ENCODE measurements around the gene TDP1.

The TDP1 gene

DNA sequence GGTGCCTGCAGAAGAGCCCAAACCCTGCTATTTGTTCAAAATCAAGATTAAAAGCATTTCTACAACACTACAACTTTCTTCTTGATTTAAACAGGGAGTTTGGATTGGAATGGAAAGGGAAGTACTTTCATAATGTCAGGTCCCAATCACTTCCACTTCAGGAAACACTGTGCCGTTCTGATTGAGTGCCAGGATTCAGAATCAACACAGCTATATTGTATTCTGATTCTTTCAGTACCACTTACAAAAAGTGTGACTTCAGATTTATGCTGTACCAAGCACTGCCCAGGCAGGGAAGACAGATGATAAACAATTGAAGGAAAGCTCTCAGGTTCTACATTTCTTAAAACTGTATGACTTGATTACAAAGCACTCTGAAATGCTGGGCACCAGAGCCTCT, 3.2 kb downstream of the TDP1 start:
- Histone ChIP-seq H3K27ac (ENCODE audit: low read depth, low read length) (no peak overlapping the region), H3K36me3 (ENCODE audit: control insufficient read depth in 1 of 2, insufficient read depth in 2 of 2, low read length in 2 of 2) (peaks cover 0 to 17% of the 10 kb centered on the region in 2 donors), H3K4me3 (ENCODE audit: low read depth in 1 of 2, low read length in 2 of 2) (no peak overlapping the region), H3K9ac (ENCODE audit: low read depth in 1 of 2, low read length in 2 of 2) (no peak overlapping the region), H3K27me3 (ENCODE audit: control insufficient read depth in 1 of 2, insufficient read depth in 2 of 2, low read length in 2 of 2) (no peaks in the 10 kb centered on the region), H3K4me1 (ENCODE audit: control insufficient read depth in 1 of 2, insufficient read depth in 2 of 2, low read length in 2 of 2) (peaks cover 13 to 24% of the 10 kb centered on the region in 2 donors), H3K9me3 (ENCODE audit: control insufficient read depth in 1 of 2, low read length in 2 of 2) (no peaks in the 10 kb centered on the region)

DNA sequence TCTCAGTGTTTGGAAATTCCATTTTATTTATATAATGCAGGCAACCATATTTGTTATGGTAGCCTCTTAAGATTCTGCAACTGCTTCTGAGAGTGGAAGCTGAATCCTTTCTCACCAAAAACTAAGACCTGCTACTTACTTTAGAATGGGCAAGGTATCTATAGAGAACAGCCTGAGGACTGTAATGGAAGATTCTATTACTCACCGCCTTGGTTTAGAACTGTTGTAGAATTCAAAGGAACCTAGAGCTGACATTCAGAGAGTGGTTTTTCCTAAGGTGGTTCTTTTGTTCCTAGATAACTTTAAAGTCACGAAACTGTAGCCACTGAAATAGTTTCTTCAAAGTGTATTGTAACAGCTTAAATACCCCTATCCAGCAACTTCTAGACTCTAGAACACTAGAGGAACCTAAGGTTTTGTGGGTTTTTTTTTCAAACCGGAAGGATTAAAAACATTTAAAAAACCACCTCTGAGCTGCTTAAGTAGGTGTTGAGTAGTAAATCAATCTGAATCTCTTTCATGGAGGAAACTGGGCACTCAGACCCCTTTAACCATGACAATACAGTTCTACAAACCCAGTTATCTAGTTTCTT, 4.2 kb downstream of the TDP1 start:
- no peak overlapping the region for H3K27ac ChIP-seq (ENCODE audit: low read depth, low read length)
- H3K36me3 ChIP-seq (ENCODE audit: control insufficient read depth in 1 of 2, insufficient read depth in 2 of 2, low read length in 2 of 2): peaks cover 2 to 20% of the 10 kb centered on the region in 2 donors
- no peak overlapping the region for H3K9ac ChIP-seq (ENCODE audit: low read depth in 1 of 2, low read length in 2 of 2)
- H3K27me3 ChIP-seq (ENCODE audit: control insufficient read depth in 1 of 2, insufficient read depth in 2 of 2, low read length in 2 of 2): no peaks in the 10 kb centered on the region
- H3K9me3 ChIP-seq (ENCODE audit: control insufficient read depth in 1 of 2, low read length in 2 of 2): no peaks in the 10 kb centered on the region
- no peak overlapping the region for H3K4me3 ChIP-seq (ENCODE audit: low read depth in 1 of 2, low read length in 2 of 2)
- H3K4me1 ChIP-seq (ENCODE audit: control insufficient read depth in 1 of 2, insufficient read depth in 2 of 2, low read length in 2 of 2): peaks cover 10 to 18% of the 10 kb centered on the region in 2 donors

DNA sequence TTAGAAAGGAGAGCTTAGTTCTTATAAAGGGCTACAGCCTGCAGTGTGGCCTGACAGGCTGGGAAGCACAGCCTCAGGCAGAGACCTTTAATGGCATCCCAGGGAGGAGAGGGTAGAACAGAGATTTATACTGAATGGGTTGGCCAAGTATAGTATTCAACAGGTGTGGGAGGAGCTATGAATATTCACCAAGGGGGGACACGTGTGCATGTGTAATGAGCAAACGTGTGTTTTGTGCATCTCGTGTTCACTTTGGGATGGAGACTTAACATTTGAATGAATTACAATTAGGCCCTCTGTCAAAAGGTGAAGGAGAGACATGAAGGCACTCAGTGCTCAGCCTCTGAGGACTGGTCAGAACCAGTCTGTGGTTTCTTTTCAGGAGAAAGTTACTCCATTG, 5.2 kb downstream of the TDP1 start:
- no peaks in the 10 kb centered on the region for H3K9me3 ChIP-seq (ENCODE audit: control insufficient read depth in 1 of 2, low read length in 2 of 2)
- H3K9ac ChIP-seq (ENCODE audit: low read depth in 1 of 2, low read length in 2 of 2): no peak overlapping the region
- no peak overlapping the region for H3K27ac ChIP-seq (ENCODE audit: low read depth, low read length)
- H3K27me3 ChIP-seq (ENCODE audit: control insufficient read depth in 1 of 2, insufficient read depth in 2 of 2, low read length in 2 of 2): no peaks in the 10 kb centered on the region
- H3K36me3 ChIP-seq (ENCODE audit: control insufficient read depth in 1 of 2, insufficient read depth in 2 of 2, low read length in 2 of 2): peaks cover 5 to 20% of the 10 kb centered on the region in 2 donors
- peaks cover 10 to 14% of the 10 kb centered on the region in 2 donors for H3K4me1 ChIP-seq (ENCODE audit: control insufficient read depth in 1 of 2, insufficient read depth in 2 of 2, low read length in 2 of 2)
- no peak overlapping the region for H3K4me3 ChIP-seq (ENCODE audit: low read depth in 1 of 2, low read length in 2 of 2)

DNA sequence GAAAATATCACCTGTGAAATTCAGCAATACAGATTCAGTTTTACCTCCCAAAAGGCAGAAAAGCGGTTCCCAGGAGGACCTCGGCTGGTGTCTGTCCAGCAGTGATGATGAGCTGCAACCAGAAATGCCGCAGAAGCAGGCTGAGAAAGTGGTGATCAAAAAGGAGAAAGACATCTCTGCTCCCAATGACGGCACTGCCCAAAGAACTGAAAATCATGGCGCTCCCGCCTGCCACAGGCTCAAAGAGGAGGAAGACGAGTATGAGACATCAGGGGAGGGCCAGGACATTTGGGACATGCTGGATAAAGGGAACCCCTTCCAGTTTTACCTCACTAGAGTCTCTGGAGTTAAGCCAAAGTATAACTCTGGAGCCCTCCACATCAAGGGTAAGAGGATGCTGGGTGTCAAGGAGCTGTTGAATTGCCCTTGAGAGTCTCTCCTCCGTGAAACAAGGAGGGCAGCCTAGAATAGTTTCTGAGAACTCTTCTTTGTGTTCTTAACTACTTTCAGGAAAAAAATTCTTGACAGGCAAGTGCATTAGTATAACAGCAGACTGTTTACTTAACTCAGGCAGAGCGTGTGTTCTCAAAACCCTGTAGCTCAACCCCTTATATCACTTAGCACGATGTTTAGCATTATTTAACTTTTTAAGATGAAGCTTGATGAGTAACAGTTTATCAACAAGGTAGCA, 7.7 kb downstream of the TDP1 start:
- H3K9me3 ChIP-seq (ENCODE audit: control insufficient read depth in 1 of 2, low read length in 2 of 2): no peaks in the 10 kb centered on the region
- H3K27ac ChIP-seq (ENCODE audit: low read depth, low read length): no peak overlapping the region
- H3K4me1 ChIP-seq (ENCODE audit: control insufficient read depth in 1 of 2, insufficient read depth in 2 of 2, low read length in 2 of 2): no peaks in the 10 kb centered on the region
- H3K4me3 ChIP-seq (ENCODE audit: low read depth in 1 of 2, low read length in 2 of 2): no peak overlapping the region
- peaks cover 16 to 29% of the 10 kb centered on the region in 2 donors for H3K36me3 ChIP-seq (ENCODE audit: control insufficient read depth in 1 of 2, insufficient read depth in 2 of 2, low read length in 2 of 2)
- H3K9ac ChIP-seq (ENCODE audit: low read depth in 1 of 2, low read length in 2 of 2): no peak overlapping the region
- no peaks in the 10 kb centered on the region for H3K27me3 ChIP-seq (ENCODE audit: control insufficient read depth in 1 of 2, insufficient read depth in 2 of 2, low read length in 2 of 2)

DNA sequence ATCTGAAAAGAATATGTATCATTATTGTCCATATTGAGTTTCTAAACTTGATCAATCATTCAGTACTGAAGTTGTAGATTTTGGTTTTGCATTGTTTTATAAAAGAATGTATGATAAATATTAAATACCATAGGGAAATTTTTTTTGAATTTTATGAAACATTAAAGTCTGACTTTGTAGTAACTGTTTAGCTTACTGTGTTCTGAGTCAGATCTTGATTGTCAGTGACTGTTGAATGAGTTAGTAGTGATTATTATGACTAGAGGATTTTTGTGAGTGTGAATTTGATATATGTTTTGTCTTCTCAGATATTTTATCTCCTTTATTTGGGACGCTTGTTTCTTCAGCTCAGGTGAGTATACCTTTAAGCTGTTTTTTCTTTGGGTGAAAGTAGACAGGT, 10.1 kb downstream of the TDP1 start:
- H3K9ac ChIP-seq (ENCODE audit: low read depth in 1 of 2, low read length in 2 of 2): no peak overlapping the region

DNA sequence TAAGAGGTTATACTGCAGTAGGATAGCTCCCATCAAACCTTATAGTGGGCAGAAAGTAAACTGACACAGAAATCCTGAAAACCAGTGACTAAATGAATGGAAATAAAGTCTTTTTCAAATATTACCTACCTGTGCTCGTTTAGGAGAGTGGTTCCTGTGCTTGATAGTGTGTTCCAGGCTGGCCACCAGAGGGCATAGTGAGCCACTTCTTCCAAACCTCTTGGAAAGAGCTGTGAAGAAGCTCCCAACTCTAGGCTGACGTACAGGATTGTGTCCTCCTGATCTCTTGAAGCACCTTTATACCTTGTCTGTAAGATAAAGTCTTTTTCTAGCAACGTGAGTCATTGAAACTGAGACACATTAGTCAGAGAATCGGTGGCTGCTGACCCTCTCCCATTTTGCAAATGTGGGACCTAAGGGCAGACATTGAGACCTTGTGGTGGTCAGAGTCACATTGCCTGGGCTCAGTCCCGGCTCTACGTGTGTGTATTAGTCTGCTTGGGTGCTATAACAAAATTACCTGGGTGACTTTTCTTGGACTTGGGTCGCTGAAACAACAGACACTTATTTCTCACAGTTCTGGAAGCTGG, 17.6 kb downstream of the TDP1 start:
- H3K4me3 ChIP-seq (ENCODE audit: low read depth in 1 of 2, low read length in 2 of 2): no peak overlapping the region
- no peaks in the 10 kb centered on the region for H3K4me1 ChIP-seq (ENCODE audit: control insufficient read depth in 1 of 2, insufficient read depth in 2 of 2, low read length in 2 of 2)
- no peak overlapping the region for H3K27ac ChIP-seq (ENCODE audit: low read depth, low read length)
- H3K9ac ChIP-seq (ENCODE audit: low read depth in 1 of 2, low read length in 2 of 2): no peak overlapping the region
- no peaks in the 10 kb centered on the region for H3K27me3 ChIP-seq (ENCODE audit: control insufficient read depth in 1 of 2, insufficient read depth in 2 of 2, low read length in 2 of 2)
- peaks cover 14 to 43% of the 10 kb centered on the region in 2 donors for H3K36me3 ChIP-seq (ENCODE audit: control insufficient read depth in 1 of 2, insufficient read depth in 2 of 2, low read length in 2 of 2)
- no peaks in the 10 kb centered on the region for H3K9me3 ChIP-seq (ENCODE audit: control insufficient read depth in 1 of 2, low read length in 2 of 2)

More for the DNA sequence above, 10.1 kb downstream of the TDP1 start:
- H3K36me3 ChIP-seq (ENCODE audit: control insufficient read depth in 1 of 2, insufficient read depth in 2 of 2, low read length in 2 of 2): peaks cover 21 to 38% of the 10 kb centered on the region in 2 donors
- H3K9me3 ChIP-seq (ENCODE audit: control insufficient read depth in 1 of 2, low read length in 2 of 2): no peaks in the 10 kb centered on the region
- H3K4me3 ChIP-seq (ENCODE audit: low read depth in 1 of 2, low read length in 2 of 2): no peak overlapping the region
- H3K27me3 ChIP-seq (ENCODE audit: control insufficient read depth in 1 of 2, insufficient read depth in 2 of 2, low read length in 2 of 2): no peaks in the 10 kb centered on the region
- H3K4me1 ChIP-seq (ENCODE audit: control insufficient read depth in 1 of 2, insufficient read depth in 2 of 2, low read length in 2 of 2): no peaks in the 10 kb centered on the region
- H3K27ac ChIP-seq (ENCODE audit: low read depth, low read length): no peak overlapping the region

DNA sequence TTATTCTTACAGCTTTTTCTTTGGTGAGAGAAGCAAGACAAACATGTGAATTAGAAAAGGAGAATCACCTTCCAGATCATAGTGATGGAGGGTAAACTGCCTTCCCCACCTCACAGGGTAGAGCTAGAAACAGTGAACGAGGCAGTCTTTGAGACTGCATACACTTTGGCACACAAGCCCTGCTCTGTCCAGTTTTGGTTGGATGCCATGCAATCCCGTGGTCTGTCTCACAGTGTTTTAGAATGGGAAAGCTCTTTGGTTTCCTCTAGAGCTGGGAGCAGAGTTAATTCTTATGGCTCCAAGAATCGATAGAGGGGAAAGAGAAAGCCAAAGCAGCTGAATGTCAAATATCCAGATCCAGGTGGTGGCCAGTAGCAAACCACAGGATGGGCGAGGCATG, 21.9 kb downstream of the TDP1 start:
- H3K27me3 ChIP-seq (ENCODE audit: control insufficient read depth in 1 of 2, insufficient read depth in 2 of 2, low read length in 2 of 2): no peaks in the 10 kb centered on the region
- H3K9me3 ChIP-seq (ENCODE audit: control insufficient read depth in 1 of 2, low read length in 2 of 2): no peaks in the 10 kb centered on the region
- H3K27ac ChIP-seq (ENCODE audit: low read depth, low read length): no peak overlapping the region
- no peak overlapping the region for H3K4me3 ChIP-seq (ENCODE audit: low read depth in 1 of 2, low read length in 2 of 2)
- no peak overlapping the region for H3K9ac ChIP-seq (ENCODE audit: low read depth in 1 of 2, low read length in 2 of 2)
- peaks cover 22 to 40% of the 10 kb centered on the region in 2 donors for H3K36me3 ChIP-seq (ENCODE audit: control insufficient read depth in 1 of 2, insufficient read depth in 2 of 2, low read length in 2 of 2)
- H3K4me1 ChIP-seq (ENCODE audit: control insufficient read depth in 1 of 2, insufficient read depth in 2 of 2, low read length in 2 of 2): no peaks in the 10 kb centered on the region

DNA sequence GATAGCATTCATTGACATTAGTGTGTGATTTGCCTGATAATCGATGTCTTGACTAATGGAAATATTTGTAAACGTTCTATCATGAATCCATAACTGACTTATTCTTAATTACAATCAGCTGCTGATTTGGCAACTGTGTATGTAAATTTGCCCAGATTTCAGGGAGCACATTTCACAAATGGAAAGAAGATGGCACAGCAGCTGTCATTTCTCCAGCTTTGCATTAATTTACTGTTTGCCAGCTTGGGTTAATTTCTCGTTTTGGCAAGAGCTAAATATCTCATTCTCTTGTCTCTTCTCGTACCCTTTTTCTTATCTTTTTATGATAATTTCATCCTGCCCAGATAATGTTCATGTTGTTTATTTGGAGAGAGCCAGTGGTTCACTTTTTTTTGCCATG, 22.9 kb downstream of the TDP1 start:
- Histone ChIP-seq H3K36me3 (ENCODE audit: control insufficient read depth in 1 of 2, insufficient read depth in 2 of 2, low read length in 2 of 2) (peaks cover 26 to 45% of the 10 kb centered on the region in 2 donors), H3K27ac (ENCODE audit: low read depth, low read length) (no peak overlapping the region), H3K4me1 (ENCODE audit: control insufficient read depth in 1 of 2, insufficient read depth in 2 of 2, low read length in 2 of 2) (no peaks in the 10 kb centered on the region), H3K9me3 (ENCODE audit: control insufficient read depth in 1 of 2, low read length in 2 of 2) (no peaks in the 10 kb centered on the region), H3K9ac (ENCODE audit: low read depth in 1 of 2, low read length in 2 of 2) (no peak overlapping the region), H3K4me3 (ENCODE audit: low read depth in 1 of 2, low read length in 2 of 2) (no peak overlapping the region), H3K27me3 (ENCODE audit: control insufficient read depth in 1 of 2, insufficient read depth in 2 of 2, low read length in 2 of 2) (no peaks in the 10 kb centered on the region)

DNA sequence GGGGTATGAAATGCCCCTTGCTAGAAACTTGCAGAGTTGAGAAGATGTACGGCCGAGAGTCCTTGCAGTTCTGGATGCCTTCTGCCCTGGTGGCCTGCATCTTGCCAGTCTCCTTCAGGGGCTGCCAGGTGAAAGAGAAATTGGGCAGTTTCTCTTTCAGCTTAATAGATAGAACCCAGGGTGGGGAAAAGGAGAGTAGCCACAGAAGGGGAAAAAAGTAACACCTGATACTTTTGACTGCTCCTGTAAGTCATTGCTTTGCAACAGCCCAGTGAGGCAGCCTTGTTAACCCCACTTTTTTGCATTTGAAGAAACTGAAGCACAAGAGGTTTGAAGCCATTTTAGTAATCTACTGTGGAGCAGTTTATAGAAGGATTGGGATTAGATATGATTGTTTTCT, 27.6 kb downstream of the TDP1 start:
- no peak overlapping the region for H3K9ac ChIP-seq (ENCODE audit: low read depth in 1 of 2, low read length in 2 of 2)
- no peak overlapping the region for H3K27ac ChIP-seq (ENCODE audit: low read depth, low read length)
- no peak overlapping the region for H3K4me3 ChIP-seq (ENCODE audit: low read depth in 1 of 2, low read length in 2 of 2)
- no peaks in the 10 kb centered on the region for H3K4me1 ChIP-seq (ENCODE audit: control insufficient read depth in 1 of 2, insufficient read depth in 2 of 2, low read length in 2 of 2)
- no peaks in the 10 kb centered on the region for H3K27me3 ChIP-seq (ENCODE audit: control insufficient read depth in 1 of 2, insufficient read depth in 2 of 2, low read length in 2 of 2)
- H3K36me3 ChIP-seq (ENCODE audit: control insufficient read depth in 1 of 2, insufficient read depth in 2 of 2, low read length in 2 of 2): peaks cover 21 to 46% of the 10 kb centered on the region in 2 donors
- no peaks in the 10 kb centered on the region for H3K9me3 ChIP-seq (ENCODE audit: control insufficient read depth in 1 of 2, low read length in 2 of 2)

DNA sequence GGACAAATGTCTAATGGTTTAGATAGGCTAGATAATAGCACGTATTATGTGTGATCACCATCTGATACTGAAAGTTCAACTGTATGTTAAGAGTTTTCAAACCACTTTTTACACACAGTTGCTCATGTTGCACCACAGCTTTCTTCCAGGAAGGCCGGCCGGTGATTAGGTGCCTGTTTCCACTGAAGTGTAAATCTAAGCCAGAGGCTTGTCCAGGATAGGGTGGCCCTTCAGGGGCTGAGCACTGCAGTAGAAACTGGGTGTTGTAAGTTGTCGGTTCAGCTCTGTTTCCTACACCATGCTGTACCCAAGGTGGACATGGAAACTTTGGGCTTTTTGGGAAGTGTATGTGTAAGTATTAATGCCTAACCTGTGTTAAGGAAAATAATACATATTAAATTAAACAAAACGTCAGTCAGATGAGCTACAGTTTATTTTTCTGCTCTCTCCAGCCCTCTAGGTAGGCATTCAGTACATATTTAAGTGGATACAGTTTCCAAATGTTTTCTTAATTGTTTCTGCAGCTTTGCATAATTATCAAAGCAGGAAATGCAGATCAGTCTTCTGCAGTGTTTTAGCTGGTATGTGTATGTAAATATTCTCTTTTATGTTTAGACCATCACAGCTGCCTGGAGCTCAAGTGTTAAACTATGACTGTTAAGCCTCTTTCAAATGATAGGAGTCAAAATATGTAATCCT, 30.9 kb downstream of the TDP1 start:
- peaks cover 10 to 47% of the 10 kb centered on the region in 2 donors for H3K36me3 ChIP-seq (ENCODE audit: control insufficient read depth in 1 of 2, insufficient read depth in 2 of 2, low read length in 2 of 2)
- no peaks in the 10 kb centered on the region for H3K9me3 ChIP-seq (ENCODE audit: control insufficient read depth in 1 of 2, low read length in 2 of 2)
- no peak overlapping the region for H3K27ac ChIP-seq (ENCODE audit: low read depth, low read length)
- H3K27me3 ChIP-seq (ENCODE audit: control insufficient read depth in 1 of 2, insufficient read depth in 2 of 2, low read length in 2 of 2): no peaks in the 10 kb centered on the region
- no peaks in the 10 kb centered on the region for H3K4me1 ChIP-seq (ENCODE audit: control insufficient read depth in 1 of 2, insufficient read depth in 2 of 2, low read length in 2 of 2)
- no peak overlapping the region for H3K4me3 ChIP-seq (ENCODE audit: low read depth in 1 of 2, low read length in 2 of 2)
- H3K9ac ChIP-seq (ENCODE audit: low read depth in 1 of 2, low read length in 2 of 2): no peak overlapping the region

All from duodenal mucosa (tissue), 2 donors.